H1 (cell line): Measurements from ENCODE around the gene PIK3R1. TPM values are rescaled to one million over a fixed set of nuclear protein-coding genes. Genes with fewer than 3 reads are reported as not detected.

Source experiments
- CTCF ChIA-PET: fragments of 300-600 bp; sonication (Branson Sonifier 250); formaldehyde crosslinking; loops from one replicate; lab custom pipeline; 2021; ENCODE audit not compliant: partially characterized antibody; lab: Charles Lee
- POLR2A ChIA-PET: fragments of 300-600 bp; sonication (Branson Sonifier 250); formaldehyde crosslinking; loops from one replicate; lab custom pipeline; 2021; ENCODE audit warnings: inconsistent platforms; ENCODE audit not compliant: partially characterized antibody; lab: Charles Lee
- DNase-seq, 2 experiments: peaks; one replicate each; pipeline versions ENCODE4 v3.0.0 to v3.0.0-alpha.2; 2010 to 2022; ENCODE audit warnings: low spot score in 2 of 2, low read depth in 1 of 2, mixed read lengths in 1 of 2
- FAIRE-seq: peaks from 2 replicates; lab custom pipeline; 2011; peaks lifted over from hg19 to GRCh38; lab: Jason Lieb, UNC
- H2AFZ ChIP-seq: 2 replicates; pipeline ENCODE4 v1.8.1; 2012; ENCODE audit warnings: low read length, inconsistent platforms
- H2AK5ac ChIP-seq: 2 replicates; pipeline ENCODE4 v1.6.1; 2013; ENCODE audit warnings: low read depth, low read length
- H2BK120ac ChIP-seq: replicated peaks from 2 replicates; pipeline ENCODE3; 2013; ENCODE audit warnings: low read depth, low read length, inconsistent platforms
- H2BK12ac ChIP-seq: 2 replicates; pipeline ENCODE4 v1.6.1; 2013; ENCODE audit warnings: low read depth, low read length
- H2BK15ac ChIP-seq: 2 replicates; pipeline ENCODE4 v1.6.1; 2013; ENCODE audit warnings: low read length
- H2BK20ac ChIP-seq: 2 replicates; pipeline ENCODE4 v1.6.1; 2013; ENCODE audit warnings: low read length
- H2BK5ac ChIP-seq: 2 replicates; pipeline ENCODE4 v1.6.1; 2013; ENCODE audit warnings: low read depth, low read length
- H3K14ac ChIP-seq: 2 replicates; pipeline ENCODE4 v1.6.1; 2013; ENCODE audit warnings: inconsistent platforms; ENCODE audit not compliant: insufficient read length
- H3K18ac ChIP-seq: 2 replicates; pipeline ENCODE4 v1.6.1; 2013; ENCODE audit warnings: low read length; ENCODE audit errors: extremely low read depth
- H3K23ac ChIP-seq: 2 replicates; pipeline ENCODE4 v1.6.1; 2013; ENCODE audit warnings: inconsistent platforms; ENCODE audit not compliant: insufficient read length
- H3K23me2 ChIP-seq: 2 replicates; pipeline ENCODE4 v1.6.1; 2013; ENCODE audit warnings: low read depth, low read length
- H3K27ac ChIP-seq: 2 replicates; pipeline ENCODE4 v1.6.1; 2011; ENCODE audit warnings: low read depth, low read length, inconsistent platforms
- H3K27me3 ChIP-seq, 4 experiments: replicated peaks in 1 of 4; 1 replicate in 1 of 4; 2 replicates in 3 of 4; pipeline versions ENCODE4 v1.6.1 to v1.8.1; 2011 to 2013; ENCODE audit warnings: low read length in 3 of 4, mild to moderate bottlenecking in 3 of 4, inconsistent platforms in 2 of 4, mixed read lengths in 2 of 4, moderate library complexity in 1 of 4; ENCODE audit not compliant: control insufficient read depth in 3 of 4, insufficient read depth in 3 of 4; ENCODE audit errors: extremely low read depth in 1 of 4
- H3K36me3 ChIP-seq, 4 experiments: 2 replicates each; pipeline versions ENCODE4 v1.6.1 to v1.8.1; 2011 to 2013; ENCODE audit warnings: mild to moderate bottlenecking in 4 of 4, low read length in 3 of 4, moderate library complexity in 2 of 4, control low read depth in 1 of 4, inconsistent platforms in 1 of 4; ENCODE audit not compliant: insufficient read depth in 4 of 4, control insufficient read depth in 2 of 4
- H3K4ac ChIP-seq: replicated peaks from 2 replicates; pipeline ENCODE3; 2013; ENCODE audit warnings: low read length, low read depth, mixed read lengths, inconsistent platforms; ENCODE audit not compliant: insufficient read length
- H3K4me1 ChIP-seq, 4 experiments: replicated peaks in 1 of 4; 1 replicate in 1 of 4; 2 replicates in 3 of 4; pipeline versions ENCODE4 v1.6.1 to v1.8.1; 2011 to 2013; ENCODE audit warnings: low read length in 3 of 4, inconsistent platforms in 2 of 4, mixed read lengths in 1 of 4; ENCODE audit not compliant: insufficient read depth in 4 of 4, control insufficient read depth in 3 of 4
- H3K4me2 ChIP-seq, 2 experiments: 2 replicates each; pipeline versions ENCODE4 v1.6.1 to v1.8.1; 2011 to 2013; ENCODE audit warnings: low read depth in 2 of 2, low read length in 2 of 2, control low read depth in 1 of 2, inconsistent platforms in 1 of 2, mild to moderate bottlenecking in 1 of 2; ENCODE audit not compliant: insufficient read depth in 1 of 2
- H3K4me3 ChIP-seq, 4 experiments: fragments of 200-600, 300-600 bp in 1 of 4; sonication (generic), shearing (Covaris generic), sonication (Bioruptor Twin) in 1 of 4; 2 replicates each; pipeline versions ENCODE4 v1.5.1 to v1.8.1; 2011 to 2016; ENCODE audit warnings: low read length in 4 of 4, low read depth in 3 of 4, control low read depth in 2 of 4, inconsistent platforms in 2 of 4, mild to moderate bottlenecking in 2 of 4, mixed read lengths in 1 of 4, moderate library complexity in 1 of 4; ENCODE audit not compliant: insufficient read depth in 2 of 4; ENCODE audit errors: extremely low read depth in 1 of 4
- H3K56ac ChIP-seq: replicated peaks from 2 replicates; pipeline ENCODE3; 2013; ENCODE audit warnings: low read depth, mild to moderate bottlenecking, mixed read lengths, low read length, inconsistent platforms; ENCODE audit not compliant: insufficient read length
- H3K79me1 ChIP-seq: 2 replicates; pipeline ENCODE4 v1.6.1; 2013; ENCODE audit warnings: low read depth, low read length, control low read depth
- H3K79me2 ChIP-seq, 2 experiments: 2 replicates each; pipeline versions ENCODE4 v1.6.1 to v1.8.1; 2012 to 2013; ENCODE audit warnings: low read length in 2 of 2, mild to moderate bottlenecking in 2 of 2, inconsistent platforms in 1 of 2; ENCODE audit not compliant: insufficient read depth in 2 of 2, control insufficient read depth in 1 of 2
- H3K9ac ChIP-seq, 4 experiments: replicated peaks in 1 of 4; 1 replicate in 1 of 4; 2 replicates in 3 of 4; pipeline versions ENCODE4 v1.6.1 to v1.8.1; 2011 to 2013; ENCODE audit warnings: low read depth in 3 of 4, low read length in 3 of 4, control low read depth in 2 of 4, mild to moderate bottlenecking in 2 of 4, moderate library complexity in 2 of 4, inconsistent platforms in 1 of 4; ENCODE audit errors: extremely low read depth in 1 of 4
- H3K9me3 ChIP-seq, 2 experiments: 2 replicates each; pipeline versions ENCODE4 v1.6.1 to v1.8.1; 2012 to 2013; ENCODE audit warnings: mild to moderate bottlenecking in 2 of 2, moderate library complexity in 2 of 2, control low read depth in 1 of 2, inconsistent platforms in 1 of 2, low read depth in 1 of 2, low read length in 1 of 2, mixed read lengths in 1 of 2; ENCODE audit not compliant: insufficient read depth in 2 of 2
- H4K20me1 ChIP-seq, 2 experiments: replicated peaks in 1 of 2; 2 replicates each; pipeline versions ENCODE3 to v1.8.1; 2011 to 2013; ENCODE audit warnings: inconsistent platforms in 2 of 2, low read length in 2 of 2, mild to moderate bottlenecking in 1 of 2; ENCODE audit not compliant: insufficient read depth in 2 of 2, control insufficient read depth in 1 of 2
- H4K5ac ChIP-seq: 2 replicates; pipeline ENCODE4 v1.6.1; 2013; ENCODE audit warnings: low read length, low read depth, mixed read lengths, inconsistent platforms; ENCODE audit not compliant: insufficient read length
- H4K8ac ChIP-seq: 2 replicates; pipeline ENCODE4 v1.8.0; 2013; ENCODE audit warnings: mild to moderate bottlenecking, moderate library complexity, low read length, inconsistent platforms; ENCODE audit not compliant: insufficient read depth; ENCODE audit errors: extremely low read depth
- H4K91ac ChIP-seq: replicated peaks from 2 replicates; pipeline ENCODE3; 2013; ENCODE audit warnings: low read length, mixed read lengths, inconsistent platforms; ENCODE audit not compliant: insufficient read length
- FOSL1 ChIP-seq: IDR thresholded peaks from 2 replicates; pipeline ENCODE4 v1.6.1; 2011; ENCODE audit warnings: mild to moderate bottlenecking, low read depth, low read length, moderate library complexity; ENCODE audit not compliant: insufficient read depth
- WGBS, 2 experiments: shearing (Covaris generic) in 1 of 2; methylation state at CpG; one replicate each; pipeline versions ENCODE4 v1.1.6 to v1.1.7; 2013 to 2015; ENCODE audit warnings: low lambda C conversion rate in 2 of 2, mixed read lengths in 2 of 2, inconsistent platforms in 1 of 2, low coverage in 1 of 2, missing lambda C conversion rate in 1 of 2; ENCODE audit not compliant: insufficient replicate concordance in 2 of 2, insufficient coverage in 1 of 2, insufficient read length in 1 of 2; ENCODE audit errors: extremely low coverage in 1 of 2, missing lambda C conversion rate in 1 of 2; 5-methylcytosine and 5-hydroxymethylcytosine counted together
- polyA plus RNA-seq, 7 experiments: library from polyadenylated mRNA; depleted of rRNA in 3 of 7; stranded (reverse) in 5 of 7; unstranded in 2 of 7; fragments of >200 nt in 5 of 7; fragments of 200-250 nt in 2 of 7; gene quantifications; 1 replicate in 5 of 7; 2 replicates in 1 of 7; 4 replicates in 1 of 7; pipeline versions ENCODE4 v1.2.1 to v1.2.3, GENCODE V29; 2011 to 2013; ENCODE audit warnings: missing spikeins in 2 of 7, mixed read lengths in 2 of 7
- total RNA-seq: library from RNA; stranded (reverse); fragmentation: NEBNext Ultra II Directional; extraction: Animal tissue kit (Norgen Biotek cat#: 25700); gene quantifications from 2 replicates; pipeline ENCODE4 v1.2.1, GENCODE V29; 2021
- TF ChIP-seq, protein P1 (sequence below): IDR thresholded peaks from 2 replicates; pipeline ENCODE4 v1.6.1; 2011; ENCODE audit warnings: low read length, improper control_type of control experiment

The PIK3R1 gene
- total and polyA plus RNA-seq, 2 of the 8 experiments (the other 6 are each of a cell fraction or from before 2014, with no cell fraction given) = 2.3 to 13.7 TPM

DNA sequence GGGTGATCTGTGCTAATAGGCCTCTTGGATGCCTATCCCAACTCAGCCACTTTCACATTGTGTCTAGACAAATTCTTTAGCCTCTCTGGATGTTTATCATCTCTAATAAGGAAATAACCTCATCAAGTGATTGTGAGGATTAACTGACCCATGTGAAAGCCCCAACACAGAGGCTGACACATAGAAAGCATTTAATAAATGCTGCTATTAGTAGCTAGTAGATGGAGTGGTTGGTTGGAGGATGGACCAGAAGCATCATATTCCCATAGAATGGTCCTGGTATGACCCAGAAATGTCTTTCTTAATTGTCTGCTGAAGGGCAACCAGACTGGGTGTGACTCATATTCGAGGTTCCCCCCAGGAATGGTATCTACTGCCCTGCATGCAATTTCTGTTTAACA, 124.4 kb downstream of the PIK3R1 start:
- WGBS, 2 experiments = 96% methylated on average over 1 of the region's 1 CpG; no CpG with 5 or more reads in 1 of the 2 experiments
- no peaks in the 10 kb centered on the region for H4K20me1 ChIP-seq
- H3K14ac ChIP-seq = no peak overlapping the region
- no peaks in the 10 kb centered on the region for H3K9me3 ChIP-seq
- no peak overlapping the region for H3K18ac ChIP-seq
- CTCF ChIA-PET = no interaction called here
- H3K4me3 ChIP-seq = no peak overlapping the region
- H4K5ac ChIP-seq = no peak overlapping the region
- DNase-seq (no peak), FAIRE-seq (no peak)
- no peak overlapping the region for H2BK120ac ChIP-seq
- no peaks in the 10 kb centered on the region for H3K79me1 ChIP-seq
- no peak overlapping the region for H3K56ac ChIP-seq
- H3K4me2 ChIP-seq = no peak overlapping the region
- H3K27me3 ChIP-seq = no peaks in the 10 kb centered on the region
- POLR2A ChIA-PET = no interaction called here
- H3K23ac ChIP-seq = no peak overlapping the region
- no peak overlapping the region for H2BK20ac ChIP-seq
- no peak overlapping the region for H4K91ac ChIP-seq
- no peak overlapping the region for H2BK15ac ChIP-seq
- H2AK5ac ChIP-seq = no peak overlapping the region
- H3K4ac ChIP-seq = no peak overlapping the region
- H3K23me2 ChIP-seq = no peaks in the 10 kb centered on the region
- no peak overlapping the region for H2BK12ac ChIP-seq
- TF ChIP-seq FOSL1 = no peak
- TF ChIP-seq, protein P1, sequence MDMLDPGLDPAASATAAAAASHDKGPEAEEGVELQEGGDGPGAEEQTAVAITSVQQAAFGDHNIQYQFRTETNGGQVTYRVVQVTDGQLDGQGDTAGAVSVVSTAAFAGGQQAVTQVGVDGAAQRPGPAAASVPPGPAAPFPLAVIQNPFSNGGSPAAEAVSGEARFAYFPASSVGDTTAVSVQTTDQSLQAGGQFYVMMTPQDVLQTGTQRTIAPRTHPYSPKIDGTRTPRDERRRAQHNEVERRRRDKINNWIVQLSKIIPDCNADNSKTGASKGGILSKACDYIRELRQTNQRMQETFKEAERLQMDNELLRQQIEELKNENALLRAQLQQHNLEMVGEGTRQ = no peak
- H3K27ac ChIP-seq = no peak overlapping the region
- no peak overlapping the region for H3K9ac ChIP-seq
- H3K79me2 ChIP-seq = no peaks in the 10 kb centered on the region
- H3K4me1 ChIP-seq = 0 out of 7 replicates have a peak, but pooled peaks cover 0 to 2% (median under 1%) of the 10 kb centered on the region in 4 experiments
- no peak overlapping the region for H2BK5ac ChIP-seq
- H2AFZ ChIP-seq = no peak overlapping the region
- no peaks in the 10 kb centered on the region for H3K36me3 ChIP-seq
- H4K8ac ChIP-seq = no peak overlapping the region
